HG03045 (cell line): ENCODE measurements around the gene ADAMTSL1.

ENCODE experiments used
- ATAC-seq: cut with Tn5 transposase; IDR thresholded peaks from one replicate; pipeline ENCODE4 v1.9.1; 2021; ENCODE audit warnings: mild to moderate bottlenecking, moderate library complexity; ENCODE audit not compliant: unreplicated experiment

Gene ADAMTSL1, protein sequence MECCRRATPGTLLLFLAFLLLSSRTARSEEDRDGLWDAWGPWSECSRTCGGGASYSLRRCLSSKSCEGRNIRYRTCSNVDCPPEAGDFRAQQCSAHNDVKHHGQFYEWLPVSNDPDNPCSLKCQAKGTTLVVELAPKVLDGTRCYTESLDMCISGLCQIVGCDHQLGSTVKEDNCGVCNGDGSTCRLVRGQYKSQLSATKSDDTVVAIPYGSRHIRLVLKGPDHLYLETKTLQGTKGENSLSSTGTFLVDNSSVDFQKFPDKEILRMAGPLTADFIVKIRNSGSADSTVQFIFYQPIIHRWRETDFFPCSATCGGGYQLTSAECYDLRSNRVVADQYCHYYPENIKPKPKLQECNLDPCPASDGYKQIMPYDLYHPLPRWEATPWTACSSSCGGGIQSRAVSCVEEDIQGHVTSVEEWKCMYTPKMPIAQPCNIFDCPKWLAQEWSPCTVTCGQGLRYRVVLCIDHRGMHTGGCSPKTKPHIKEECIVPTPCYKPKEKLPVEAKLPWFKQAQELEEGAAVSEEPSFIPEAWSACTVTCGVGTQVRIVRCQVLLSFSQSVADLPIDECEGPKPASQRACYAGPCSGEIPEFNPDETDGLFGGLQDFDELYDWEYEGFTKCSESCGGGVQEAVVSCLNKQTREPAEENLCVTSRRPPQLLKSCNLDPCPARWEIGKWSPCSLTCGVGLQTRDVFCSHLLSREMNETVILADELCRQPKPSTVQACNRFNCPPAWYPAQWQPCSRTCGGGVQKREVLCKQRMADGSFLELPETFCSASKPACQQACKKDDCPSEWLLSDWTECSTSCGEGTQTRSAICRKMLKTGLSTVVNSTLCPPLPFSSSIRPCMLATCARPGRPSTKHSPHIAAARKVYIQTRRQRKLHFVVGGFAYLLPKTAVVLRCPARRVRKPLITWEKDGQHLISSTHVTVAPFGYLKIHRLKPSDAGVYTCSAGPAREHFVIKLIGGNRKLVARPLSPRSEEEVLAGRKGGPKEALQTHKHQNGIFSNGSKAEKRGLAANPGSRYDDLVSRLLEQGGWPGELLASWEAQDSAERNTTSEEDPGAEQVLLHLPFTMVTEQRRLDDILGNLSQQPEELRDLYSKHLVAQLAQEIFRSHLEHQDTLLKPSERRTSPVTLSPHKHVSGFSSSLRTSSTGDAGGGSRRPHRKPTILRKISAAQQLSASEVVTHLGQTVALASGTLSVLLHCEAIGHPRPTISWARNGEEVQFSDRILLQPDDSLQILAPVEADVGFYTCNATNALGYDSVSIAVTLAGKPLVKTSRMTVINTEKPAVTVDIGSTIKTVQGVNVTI (N-terminal part only)

GRCh38 chr9:18473652-18474279 lies at the start of gene ADAMTSL1:
ADAMTSL1 (plus strand) TSS chr9:18474153; CDS start chr9:18474233, 80 bp downstream.
- no peak for ATAC-seq

DNA sequence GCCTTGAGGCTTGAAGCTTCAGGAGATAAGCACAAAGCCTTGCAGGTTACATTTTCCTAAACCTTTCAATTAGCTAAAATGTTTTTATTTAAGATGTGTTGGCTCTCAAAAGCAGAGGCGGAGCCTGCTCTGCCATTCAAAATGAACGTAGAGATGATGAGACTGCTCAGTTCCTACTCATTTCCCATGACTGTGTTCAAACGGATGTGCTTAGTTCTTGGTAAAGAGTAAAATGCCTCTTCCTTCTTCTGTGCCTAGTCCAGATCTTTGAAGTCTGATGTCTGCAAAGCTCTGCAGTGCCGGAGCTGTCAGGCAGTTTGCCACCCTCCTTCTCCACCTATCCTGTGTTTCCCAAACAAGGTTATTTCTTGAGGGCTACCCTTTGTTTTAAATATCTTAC lies 46.3 kb upstream of the ADAMTSL1 start:
- ATAC-seq: no peak

DNA sequence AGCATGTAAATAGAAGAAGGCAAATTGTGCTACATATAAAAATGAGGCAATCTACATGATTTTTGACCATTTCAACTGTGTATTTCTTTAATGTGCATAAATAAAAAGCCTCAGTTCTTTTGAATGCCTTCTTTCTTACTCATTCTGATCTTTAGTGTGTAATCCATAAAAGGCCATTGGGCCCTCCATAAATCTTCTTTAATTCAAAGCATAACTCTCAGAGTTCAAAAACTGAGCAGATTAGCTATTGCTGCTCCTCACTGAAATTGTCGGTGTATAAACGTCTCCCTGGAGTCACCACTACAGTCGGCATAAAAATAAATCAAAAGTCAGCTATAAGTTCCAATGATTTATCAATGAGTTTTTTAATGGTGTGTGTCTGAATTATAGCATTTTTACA lies 45.3 kb upstream of the ADAMTSL1 start:
- no peak for ATAC-seq

GRCh38 chr9:18429070-18429469 lies 44.9 kb upstream of the ADAMTSL1 start:
- no peak for ATAC-seq

GRCh38 chr9:18433620-18434019 lies 40.3 kb upstream of the ADAMTSL1 start:
- ATAC-seq: no peak

DNA sequence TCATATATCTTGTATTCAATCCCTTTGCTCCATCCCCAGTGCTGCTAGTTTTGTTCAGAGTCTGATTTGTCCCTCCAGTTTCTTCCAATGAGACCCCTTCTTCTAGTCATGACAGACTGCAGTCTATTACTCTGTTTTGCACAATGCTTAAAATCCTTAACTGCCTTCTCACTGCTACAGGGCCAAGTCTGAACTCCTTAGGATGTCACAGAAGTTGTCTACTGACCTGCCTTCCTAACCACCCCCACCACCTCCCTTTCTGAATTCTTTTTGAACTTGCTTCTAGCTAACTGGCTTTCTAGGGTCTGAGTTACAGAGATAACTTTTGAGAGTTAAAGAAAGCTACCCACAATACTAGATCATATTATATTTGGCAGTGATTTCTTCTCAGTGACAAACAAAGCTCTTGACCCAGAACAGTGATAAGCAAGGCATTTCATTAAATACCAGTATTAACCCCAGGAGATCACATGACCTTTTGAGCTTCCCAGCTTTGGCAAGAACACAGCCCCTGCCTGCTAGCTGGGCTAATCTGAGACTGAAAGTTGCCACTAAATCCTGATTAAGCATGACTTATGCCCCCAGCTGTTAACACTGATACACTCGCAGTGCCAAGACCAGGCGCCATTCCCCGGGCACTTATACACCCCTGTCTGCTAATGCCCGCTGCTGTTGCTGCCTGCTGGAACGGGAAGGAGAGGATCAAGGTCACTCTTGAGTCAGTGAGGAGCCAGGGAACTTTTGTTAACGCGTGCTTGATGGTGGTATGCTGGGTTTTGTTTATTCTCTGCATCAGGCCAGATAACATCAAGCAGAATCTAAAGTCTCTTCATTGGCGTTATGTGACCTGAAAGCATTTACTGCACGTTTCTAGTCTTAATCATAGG lies 36.4 kb upstream of the ADAMTSL1 start:
- ATAC-seq: no peak

DNA sequence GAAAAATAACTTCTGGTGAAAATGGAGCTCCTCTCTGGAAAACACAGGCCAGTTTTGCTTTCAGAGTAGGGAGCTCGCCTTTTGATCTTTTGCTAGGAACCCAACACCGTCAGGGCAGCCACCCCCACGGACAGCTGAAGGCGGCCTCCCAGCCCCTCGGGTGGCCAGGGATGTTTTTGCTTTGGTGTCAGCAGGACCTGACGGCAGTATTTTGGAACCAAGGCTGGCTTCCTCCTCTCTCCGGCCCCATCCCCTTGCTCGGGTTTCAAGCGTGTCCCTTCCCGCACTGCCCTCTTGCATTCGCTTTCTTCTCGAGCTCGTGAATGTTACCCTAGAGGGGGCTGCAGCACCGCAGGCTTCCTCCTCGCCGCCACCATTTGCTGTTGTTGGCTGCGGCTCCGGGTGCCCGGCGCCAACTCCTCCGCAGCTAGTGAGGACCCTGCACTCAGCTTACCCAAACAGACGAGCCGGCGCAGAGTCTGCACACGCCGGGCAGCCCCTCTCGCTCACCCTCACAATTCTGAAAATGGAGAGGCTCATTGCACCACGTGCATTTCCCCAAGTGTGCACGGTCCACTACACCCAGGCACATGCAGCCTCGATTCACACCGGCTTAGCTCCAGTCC lies 35.5 kb upstream of the ADAMTSL1 start:
- ATAC-seq: no peak

DNA sequence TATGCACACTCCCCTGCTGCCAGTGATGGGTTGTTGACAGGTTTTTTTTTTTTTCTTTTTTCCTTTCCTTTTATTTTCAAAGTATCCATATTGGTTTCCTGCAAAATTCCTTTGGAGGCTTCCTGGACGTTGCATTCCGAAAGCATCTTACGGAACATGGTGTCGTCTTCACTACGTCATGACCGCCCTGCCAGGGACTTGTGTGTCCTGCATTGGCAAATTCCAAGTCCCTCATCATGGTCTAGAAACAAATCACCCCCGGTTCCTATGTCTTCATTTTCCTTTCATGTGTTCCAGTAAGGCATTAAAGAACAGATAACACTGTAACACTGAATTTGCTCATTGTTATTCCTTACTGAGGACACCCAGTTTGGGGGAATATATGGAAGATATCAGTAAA lies 35.0 kb upstream of the ADAMTSL1 start:
- no peak for ATAC-seq

DNA sequence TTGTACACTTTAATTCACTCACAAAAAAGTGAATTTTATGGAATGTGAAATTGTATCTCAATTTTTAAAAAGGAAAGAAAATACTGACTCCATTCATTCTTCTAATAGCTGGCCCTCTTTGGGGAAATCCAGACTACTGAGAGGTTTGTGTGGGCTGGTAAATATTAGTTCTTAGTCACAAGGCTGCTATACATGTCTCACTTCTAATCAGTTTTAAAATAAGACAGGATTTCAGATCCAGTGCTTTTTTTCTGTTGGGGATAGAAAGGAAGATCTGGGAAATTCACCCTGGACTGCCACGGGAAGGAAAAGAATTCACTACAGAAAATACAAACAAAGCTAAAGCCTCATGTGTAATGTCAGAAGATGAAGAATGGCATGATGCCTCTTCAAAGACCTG lies 32.7 kb upstream of the ADAMTSL1 start:
- ATAC-seq: no peak

DNA sequence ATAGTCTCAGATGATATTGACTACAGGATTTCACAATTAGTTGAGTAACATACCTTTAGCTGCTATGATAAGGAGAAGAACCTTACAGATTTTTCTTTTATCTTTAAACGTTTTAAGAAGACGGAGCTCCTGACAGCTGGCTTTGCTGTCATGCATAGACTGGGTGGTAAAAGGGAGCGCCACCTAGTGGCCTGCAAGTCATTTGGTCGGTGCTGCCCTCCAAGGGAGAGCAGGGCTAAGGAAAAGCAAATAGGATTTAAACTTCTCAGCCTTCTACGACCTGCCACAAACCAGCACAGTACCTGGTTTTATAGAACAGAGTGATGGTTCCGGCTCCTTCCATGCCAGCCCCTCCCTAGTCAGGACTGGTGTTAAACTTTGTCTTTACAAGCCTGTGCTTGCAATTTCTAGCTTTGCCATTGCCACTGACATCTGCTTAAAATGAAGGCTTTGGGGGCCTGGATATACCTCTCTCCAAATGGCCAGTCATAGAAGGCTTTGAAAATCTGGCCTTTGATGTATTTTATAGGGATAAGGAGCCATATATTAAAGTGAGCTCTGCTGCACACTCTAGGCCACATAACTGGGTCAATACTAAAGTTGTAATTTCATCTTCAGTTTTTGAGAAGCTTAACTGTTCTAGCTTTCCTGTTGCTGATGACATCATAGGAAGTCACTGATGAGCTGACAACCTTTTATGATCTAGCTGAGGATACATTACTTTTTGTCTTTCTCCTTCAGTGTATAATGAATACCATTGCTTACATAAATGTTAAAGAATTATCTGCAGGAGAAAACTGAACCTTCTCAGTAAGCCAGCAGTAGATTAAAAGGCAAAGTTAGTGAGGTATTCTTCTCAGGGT lies 31.1 kb upstream of the ADAMTSL1 start:
- ATAC-seq: peak; percentile 88

- ATAC-seq: no peak
Observed at GRCh38 chr9:18447131-18447530, 26.8 kb upstream of the ADAMTSL1 start.

DNA sequence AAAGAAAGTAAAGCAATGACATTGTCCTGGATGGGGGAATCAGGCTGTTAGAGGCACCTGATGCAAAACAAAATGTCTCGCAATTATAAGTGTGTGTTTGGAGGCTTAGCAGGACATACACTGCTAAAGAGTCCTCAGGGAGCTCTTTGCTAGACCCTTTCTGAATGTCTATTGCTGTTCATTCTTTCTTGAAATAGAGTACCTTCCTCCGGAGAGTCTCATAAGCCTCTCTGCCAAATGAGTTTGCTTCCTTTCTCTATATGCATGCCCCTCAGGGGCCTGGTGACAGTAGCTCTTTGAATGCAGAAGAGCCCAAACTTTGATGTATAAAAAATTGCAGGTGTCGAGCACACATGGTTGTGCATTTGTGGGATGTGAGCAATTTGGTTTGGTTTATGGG lies 26.4 kb upstream of the ADAMTSL1 start:
- ATAC-seq: no peak

GRCh38 chr9:18448101-18448500 lies 25.9 kb upstream of the ADAMTSL1 start:
- ATAC-seq: no peak

DNA sequence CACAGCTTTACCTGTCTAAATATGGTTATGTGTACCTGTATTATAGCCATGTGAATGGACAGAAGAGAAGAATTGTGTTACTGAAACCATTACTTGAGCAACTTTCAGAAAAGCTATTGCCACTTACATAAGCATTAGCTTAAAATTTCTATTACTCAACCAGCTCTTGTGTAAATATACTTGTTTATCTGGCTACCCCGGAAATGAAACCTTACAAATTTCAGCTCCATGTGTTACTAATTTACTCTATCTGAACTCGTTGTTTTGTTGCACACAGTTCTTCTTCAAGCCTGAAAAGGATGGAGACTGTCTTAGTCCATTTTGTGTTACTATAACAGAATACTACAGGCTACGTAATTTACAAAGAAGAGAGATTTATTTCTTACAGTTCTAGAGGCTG lies 22.5 kb upstream of the ADAMTSL1 start:
- ATAC-seq: no peak

- ATAC-seq: no peak
Observed at GRCh38 chr9:18452276-18452675, 21.7 kb upstream of the ADAMTSL1 start.

GRCh38 chr9:18456624-18457237 lies 17.2 kb upstream of the ADAMTSL1 start:
- no peak for ATAC-seq

DNA sequence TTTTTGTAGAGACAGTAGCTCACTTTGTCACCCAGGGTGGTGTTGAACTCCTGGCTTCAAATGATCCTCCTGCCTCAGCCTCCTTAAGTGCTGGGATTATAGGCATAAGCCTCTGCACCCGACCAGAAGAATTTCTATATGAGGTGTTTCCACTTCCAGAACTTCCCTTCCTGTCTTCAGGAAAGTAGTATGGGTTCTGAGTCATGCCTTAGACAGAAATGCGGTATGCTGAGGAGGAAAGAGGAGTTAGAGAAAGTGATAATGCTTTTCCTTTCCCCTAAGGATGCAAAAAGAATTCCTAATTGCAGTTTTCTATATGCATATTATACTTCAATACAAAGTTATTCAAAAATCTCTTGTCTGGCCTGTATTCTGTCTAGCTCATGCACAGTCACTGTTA lies 16.4 kb upstream of the ADAMTSL1 start:
- ATAC-seq: no peak
